Measurements from ENCODE around the gene EGFL8.

EGFL8 gene

DNA sequence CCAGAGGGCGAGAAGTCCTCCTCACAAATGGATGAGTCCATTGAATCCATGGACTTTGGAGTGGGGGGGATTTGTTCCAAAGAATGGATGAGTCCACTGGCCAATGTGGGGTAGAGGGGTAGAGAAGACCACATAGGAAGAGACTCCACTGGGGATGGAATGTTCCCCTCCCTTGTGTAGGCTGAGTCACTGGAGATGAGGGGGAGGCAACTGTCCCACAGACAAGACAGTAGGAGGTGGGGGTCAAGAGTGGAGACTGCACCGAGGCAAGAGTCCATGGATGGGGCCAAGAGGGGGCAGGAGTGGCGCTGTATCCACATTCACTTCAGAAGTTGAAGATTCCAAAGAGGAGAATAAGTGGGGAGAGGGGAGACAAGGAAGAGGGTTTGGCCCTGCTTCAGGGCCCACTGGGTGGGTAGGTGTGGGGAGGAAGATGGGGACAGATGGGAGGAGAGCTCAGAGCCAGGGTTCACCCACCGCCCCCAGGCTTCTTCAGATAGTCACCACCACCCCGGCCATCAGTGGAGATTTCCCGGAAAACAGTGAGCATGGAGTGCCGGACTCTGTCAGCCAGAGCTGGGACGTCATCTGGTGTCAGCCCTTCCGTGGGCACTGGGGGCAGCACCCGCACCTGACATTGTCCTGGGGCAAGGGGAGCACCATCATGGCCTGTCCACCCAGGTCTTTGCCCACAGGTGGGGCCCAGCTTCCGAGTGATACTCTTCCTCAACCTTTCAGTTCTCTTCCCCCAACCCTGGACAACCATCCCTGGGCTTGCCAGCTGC, 4.6 kb downstream of the EGFL8 start:
- no peak for DNase-seq

GRCh38 chr6:32170294-32170693, 5.9 kb downstream of the EGFL8 start:
- DNase-seq = no peak

DNA sequence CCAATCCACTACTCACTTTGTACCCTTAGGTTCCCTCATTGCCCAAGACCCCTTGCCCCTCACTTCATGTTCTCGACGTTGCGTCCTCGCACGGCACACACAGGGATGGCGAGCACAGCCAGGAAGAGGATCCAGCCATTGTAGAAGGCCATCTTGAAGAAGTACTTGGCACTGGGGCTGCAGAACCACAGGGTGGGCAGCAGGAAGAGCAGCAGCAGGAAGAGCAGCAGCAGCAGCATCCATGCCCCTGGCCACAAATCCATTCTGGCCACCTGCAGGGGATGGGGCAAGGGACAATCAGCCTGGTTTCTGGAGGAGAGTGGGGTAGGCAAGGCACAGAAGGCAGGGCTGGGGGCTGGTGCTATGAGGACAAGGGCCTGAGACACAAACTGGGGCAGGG, 6.8 kb downstream of the EGFL8 start:
- no peak for DNase-seq

DNA sequence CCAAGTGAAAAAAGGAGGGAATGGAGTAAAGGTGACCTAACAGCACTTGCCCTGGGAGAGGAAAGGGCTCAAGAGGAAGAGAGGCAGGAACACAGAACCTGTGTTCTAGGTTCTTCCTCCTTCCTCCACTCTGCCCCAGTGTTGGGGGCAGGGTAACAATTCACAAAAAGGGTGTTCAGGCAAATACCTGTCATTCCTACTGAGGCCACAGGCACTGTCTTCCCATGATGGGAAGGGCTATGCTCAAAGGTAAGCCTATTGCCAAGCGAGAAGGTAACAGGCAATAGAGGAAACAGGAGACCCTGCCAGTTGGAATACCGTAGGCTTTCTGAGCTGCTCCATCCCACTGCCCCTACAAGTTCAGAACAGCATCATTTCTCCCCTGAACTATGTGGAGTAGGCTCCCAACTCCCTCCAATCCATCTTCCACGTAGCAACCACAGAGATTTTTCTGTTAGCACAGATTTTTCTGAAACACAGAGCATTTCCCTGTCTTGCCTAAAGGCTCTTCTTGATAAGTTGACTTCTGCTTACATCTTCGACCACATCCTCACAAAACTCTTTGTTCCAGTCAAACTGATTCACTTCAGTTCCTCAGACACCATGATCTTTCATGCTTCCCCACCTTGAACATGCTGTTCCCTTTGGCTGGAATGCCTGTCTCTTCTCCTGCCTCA, 8.8 kb downstream of the EGFL8 start:
- DNase-seq = no peak

GRCh38 chr6:32174416-32174815, 10.0 kb downstream of the EGFL8 start:
- DNase-seq = no peak

- no peak for DNase-seq
These were observed 10.9 kb downstream of the EGFL8 start for GRCh38 chr6:32175322-32175710.

DNA sequence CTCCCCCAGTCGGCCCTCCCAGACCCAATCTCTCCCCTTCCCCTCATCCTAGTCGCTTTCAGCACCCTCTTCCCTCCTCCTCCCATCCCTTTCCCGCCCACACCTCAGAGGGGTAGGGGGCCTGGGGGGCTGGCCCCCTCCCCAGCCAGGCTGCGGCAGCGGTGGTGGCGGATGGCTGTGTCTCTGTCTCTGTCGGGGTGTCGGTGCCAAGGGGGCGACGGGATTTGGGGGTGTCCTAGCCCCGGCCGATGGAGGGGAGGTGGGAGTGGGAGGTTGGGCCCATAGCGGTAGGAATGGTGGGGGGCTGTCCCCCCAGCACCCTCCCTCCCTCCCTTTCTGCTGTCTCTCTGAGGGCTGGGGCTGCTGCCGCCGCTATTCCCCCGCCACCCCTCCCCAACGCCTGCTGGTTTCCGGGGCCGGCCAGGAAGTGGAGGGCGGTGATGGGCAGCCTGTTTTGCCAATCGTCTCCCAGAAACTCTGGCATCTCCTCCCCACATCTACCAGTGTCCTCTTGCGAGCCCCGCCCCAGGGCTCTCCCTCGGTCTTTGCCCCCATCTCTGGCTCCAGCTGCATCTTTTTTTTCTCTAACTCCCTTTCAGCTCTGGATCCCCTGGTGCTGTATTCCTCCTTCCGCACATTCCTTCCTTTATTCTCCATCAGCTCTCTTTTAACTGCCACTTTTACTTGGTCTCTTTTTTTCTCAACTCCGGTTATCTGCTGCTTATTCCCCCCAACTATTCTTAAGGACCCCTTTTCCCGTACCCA, 11.5 kb downstream of the EGFL8 start, which contains the start of gene AGPAT1:
Gene AGPAT1 (minus strand): TSS at position 374 of the 765 bp plus-strand sequence. CDS start 4,588 bp downstream, outside the sequence.
- DNase-seq = peak; percentile 80

DNA sequence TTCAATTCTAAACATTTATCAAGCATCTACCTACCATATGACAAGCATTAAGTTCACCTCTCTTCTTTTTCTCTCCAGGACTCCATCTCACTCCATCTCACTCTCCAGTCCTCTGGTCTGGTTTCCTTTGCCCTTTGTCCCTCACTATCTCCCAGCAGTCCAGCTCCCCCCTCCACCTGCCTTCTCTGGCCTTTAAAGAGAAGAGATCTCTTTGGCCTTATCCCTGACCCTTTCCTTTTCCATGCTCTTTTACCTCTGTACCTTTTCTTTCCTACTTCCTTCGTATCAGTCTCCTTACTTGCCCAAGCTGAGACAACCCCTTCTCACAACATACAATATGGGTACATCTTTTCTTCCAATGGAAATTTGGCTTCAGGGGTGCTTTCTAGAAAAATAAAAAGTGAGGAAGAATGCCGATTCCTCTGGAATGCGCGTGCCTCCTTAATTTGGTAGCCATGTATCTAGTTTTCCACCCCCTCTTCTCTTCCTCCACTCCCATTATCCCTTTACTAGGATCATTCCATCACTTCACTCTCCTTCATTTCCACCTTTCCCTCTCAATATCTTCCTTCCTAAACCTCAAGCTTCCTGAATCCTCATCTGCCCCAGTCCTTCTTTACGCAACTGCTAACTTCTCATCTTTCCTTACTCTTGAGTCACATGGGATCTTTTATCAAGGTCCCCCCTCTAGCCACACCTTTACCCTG, 12.2 kb downstream of the EGFL8 start:
- no peak for DNase-seq

- no peak for DNase-seq
These were observed 12.9 kb downstream of the EGFL8 start for GRCh38 chr6:32177183-32177787.

DNA sequence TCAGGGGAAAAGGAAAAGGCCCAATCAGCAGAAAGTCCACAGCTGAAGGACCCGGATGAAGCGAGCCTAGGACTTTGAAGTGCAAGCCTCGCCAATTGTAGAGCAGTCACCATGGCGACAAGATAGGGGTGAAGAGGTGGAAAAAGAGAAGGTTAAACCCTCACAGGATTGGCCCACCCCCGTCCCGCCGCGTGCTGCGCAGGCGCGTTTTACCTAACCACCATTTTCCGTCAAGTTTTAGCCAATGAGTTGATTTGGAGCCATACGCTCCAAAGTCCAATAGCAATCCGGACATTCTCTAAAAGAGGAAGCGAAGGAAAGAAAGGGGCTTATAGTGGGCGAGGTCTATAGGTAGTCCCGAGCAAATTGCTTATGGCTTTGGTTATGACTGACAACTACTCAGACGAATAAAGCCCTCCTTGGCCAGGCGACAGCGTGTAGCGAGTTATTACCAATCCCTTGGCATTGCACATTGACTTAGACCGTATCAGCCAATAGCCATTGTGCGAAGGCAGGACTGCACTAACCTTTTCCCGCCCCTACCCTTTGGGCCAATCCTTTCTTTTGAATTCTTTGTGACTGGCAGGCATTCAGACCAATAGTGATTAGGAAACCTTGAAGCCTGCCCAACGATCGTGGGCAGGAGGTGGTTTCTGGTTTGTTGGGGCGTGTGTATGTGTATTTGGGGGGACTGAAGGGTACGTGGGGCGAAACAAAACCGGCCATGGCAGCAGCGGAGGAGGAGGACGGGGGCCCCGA, 13.6 kb downstream of the EGFL8 start, which contains the start of gene RNF5:
Gene RNF5 (plus strand): TSS at position 618 of the 759 bp plus-strand sequence. CDS start 107 bp downstream, at position 725.
- DNase-seq = peak; percentile 91

DNA sequence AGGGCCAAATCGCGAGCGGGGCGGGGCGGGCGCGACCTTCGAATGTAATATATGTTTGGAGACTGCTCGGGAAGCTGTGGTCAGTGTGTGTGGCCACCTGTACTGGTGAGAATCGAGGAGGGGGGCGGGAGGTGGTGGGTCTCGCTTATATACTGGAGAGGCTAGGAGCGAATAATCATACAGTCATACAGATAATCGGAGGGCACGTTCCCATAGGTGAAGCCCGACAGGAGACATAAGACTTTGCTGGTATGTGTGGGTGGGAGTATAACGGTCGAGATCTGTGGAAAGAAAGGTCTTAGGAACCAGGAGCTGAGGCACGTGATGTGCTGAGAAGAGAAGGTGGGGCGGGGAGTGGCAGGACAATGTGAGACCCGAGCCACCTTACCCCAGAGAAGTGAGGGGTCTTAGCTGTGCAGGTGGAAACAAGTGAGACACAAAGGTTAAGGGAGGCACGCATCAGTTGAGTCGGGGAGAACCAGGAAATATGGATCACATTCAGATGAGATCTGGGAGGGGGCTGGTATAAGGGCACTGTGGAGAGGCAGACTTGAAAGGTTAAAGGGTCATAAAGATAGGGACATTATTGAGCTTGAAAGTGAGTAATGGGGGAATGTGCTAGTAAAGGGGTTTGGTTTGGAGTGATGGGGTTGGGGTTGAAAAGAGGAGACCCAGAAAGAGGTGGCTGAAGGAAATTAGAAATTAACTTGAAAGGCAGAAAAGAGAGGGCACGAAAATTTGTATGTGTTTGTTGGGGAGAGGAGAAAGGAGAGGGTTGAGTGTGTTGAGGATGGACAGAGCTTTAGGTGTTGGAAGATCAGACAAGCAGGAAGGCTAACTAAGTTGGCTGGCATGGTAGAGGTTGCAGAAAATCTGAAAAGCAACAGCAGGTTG, 14.4 kb downstream of the EGFL8 start:
- DNase-seq = no peak

DNA sequence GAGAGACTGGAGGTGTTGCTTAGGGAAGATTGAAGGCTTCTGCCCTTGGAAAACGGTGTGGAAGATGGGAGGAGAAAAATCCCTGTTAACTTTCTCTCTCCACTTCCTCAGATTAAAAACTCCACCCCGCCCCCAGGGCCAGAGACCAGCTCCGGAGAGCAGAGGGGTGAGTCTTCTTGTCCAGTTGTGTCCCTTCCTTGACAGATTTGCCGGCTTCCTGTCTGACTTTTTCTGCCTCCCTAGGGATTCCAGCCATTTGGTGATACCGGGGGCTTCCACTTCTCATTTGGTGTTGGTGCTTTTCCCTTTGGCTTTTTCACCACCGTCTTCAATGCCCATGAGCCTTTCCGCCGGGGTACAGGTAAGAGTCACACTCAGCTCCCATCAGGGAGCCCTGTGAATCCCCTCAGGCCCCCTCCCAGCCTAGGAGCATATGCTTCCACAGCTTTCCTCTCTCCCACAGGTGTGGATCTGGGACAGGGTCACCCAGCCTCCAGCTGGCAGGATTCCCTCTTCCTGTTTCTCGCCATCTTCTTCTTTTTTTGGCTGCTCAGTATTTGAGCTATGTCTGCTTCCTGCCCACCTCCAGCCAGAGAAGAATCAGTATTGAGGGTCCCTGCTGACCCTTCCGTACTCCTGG, 15.5 kb downstream of the EGFL8 start:
- no peak for DNase-seq

DNA sequence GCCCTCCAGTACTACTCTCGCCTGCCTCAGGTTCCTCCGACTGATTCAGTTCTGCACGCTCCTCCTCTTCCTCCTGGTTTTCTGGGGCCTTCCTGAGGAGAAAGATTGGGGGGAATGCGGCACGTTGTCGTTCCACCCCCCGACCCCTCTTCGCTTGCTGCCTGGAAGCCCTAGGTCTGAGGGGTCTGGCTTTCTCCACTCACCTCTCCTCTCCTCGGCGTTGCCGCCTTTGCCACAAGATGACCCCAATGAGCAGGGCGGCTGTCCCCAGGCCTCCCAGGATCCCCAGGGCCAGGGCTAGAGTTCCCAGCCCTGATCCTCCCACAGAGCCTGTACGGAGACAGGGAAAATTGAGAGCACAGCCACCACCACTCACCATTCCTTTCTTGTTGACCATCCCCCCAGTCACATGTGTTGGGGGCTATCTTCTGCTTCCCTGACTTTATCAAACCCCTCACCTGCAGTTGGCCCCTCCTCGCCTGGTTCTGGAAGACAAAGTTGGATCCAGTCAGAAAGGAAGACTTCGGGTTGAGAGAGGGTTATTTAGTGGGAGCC, 16.8 kb downstream of the EGFL8 start:
- no peak for DNase-seq

DNA sequence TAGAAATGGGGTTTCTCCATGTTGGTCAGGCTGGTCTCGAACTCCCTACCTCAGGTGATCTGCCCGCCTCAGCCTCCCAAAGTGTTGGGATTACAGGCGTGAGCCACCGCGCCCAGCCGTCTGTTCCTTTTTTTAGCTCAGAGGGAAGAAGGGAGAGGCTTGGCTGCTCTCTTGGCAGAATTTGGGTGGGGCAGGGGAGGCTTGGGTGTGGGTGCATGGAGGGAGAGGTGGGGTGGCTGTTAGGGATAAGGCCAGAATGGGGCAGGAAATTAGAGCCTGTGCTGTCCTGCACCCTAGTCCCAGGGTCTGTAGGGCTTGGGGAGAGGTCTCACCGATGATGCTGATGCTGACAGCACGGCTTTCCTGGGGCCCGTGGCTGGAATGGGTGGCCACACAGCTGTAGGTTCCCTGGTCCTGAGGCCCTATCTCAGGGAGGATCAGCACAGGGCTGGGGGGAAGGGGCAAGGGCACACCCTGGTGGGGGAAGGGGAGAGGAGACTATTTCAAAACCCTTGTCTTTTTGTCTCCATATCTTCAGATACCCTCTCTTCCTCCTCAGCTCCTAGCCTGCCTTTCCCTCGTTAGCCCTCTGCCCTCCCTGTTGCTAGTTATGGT, 17.6 kb downstream of the EGFL8 start:
- no peak for DNase-seq

DNA sequence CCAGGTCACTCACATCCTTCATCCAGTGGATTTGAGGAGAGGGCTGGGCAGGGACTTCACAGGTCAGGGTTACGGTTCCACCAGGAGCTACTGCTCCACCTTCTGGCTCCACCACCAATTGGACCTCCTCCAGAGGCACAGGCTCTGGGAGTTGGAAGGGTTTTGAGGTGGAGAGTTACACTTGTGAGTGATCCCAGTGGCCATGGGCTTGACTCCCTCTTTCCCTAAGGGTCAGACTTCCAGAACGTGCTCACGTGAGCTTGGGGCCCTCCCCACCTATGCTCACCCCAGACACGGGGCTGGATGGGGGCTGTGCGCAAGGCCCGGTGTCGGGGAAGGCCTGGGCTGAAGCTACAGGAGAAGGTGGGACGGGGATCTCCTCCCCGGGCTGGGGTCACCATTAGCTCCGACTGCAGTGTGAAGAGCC, 18.2 kb downstream of the EGFL8 start:
- DNase-seq = no peak

DNA sequence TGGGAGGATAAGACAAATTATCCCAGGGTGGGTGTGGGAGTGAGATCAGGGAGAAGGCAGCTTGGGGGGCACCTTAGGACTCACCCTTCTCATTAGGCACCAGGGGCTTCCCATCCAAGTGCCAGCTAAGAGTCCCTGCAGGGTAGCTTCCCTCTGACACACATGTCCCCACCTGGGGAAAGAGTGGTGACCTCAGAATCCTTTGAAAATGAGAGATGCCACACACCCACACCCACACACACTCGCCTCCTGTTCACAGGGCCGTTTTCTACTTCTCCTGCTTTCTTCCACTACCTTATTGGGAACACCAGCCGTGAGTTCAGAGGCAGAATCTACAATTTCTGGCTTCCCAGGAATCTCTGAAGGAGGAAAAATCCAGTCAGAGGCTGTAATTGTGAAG, 18.6 kb downstream of the EGFL8 start:
- no peak for DNase-seq

DNA sequence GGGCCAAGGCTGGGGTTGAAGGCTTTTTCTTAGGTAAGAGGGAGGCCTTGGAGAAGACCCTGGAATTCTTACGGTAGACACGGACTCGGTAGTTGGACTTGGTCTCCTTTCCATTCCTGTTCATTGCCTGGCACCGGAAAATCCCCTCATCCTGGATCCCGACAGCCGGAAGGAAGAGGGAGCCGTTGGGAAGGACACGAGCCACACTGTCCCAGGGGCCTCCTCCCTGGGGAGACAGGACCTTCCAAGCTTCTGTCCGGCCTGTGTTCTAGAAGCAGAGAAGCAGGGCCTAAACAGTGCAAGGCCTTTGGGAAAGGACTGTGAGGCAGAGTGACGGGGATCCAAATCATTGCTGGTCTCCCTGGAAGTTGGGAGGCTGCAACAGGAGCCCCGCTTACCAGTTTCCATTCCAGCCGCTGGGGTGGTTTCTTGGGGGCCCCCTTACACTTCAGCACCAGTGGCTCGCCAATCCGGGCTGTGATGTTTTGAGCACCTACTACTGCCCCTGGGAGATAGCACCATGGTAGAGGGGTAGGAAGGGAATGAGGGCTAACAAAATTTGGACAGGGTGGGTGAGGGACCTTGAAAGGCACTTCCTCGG, 19.2 kb downstream of the EGFL8 start:
- DNase-seq = no peak

DNA sequence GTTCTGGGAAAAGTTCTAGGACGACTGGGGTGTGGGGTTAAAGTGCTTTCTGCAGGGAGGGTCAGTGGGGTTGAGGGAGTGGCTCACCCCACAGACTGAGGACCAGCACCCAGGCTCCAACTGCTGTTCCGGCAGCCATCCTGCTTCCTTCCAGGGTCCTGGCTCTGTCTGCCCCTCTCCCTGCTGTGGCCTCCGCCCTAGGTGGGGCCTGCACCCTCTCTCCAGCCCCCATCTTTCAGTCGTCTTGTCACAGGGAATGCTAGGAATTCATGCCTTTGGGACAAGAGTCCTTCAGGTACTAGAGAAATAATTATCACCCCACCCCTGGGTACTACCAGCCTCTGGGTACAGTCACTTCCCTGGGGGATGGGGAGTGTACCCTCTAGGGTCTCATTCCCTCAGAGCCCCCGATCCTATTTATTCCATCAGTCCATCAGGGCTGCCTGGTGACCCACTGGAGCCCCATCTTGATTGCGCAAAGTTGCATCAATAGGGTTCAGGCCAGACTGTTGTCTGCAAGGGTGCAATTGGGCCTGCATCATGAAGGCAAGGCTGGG, 19.8 kb downstream of the EGFL8 start, which contains the start of gene AGER:
Gene AGER (minus strand): TSS at position 170 of the 557 bp plus-strand sequence. CDS start 31 bp downstream, at position 139.
- no peak for DNase-seq

All from NCI-H1436 treated with DMSO at 0.1 percent for 48 hours (cell line).